NCI-H2196 (cell line): ENCODE data around the gene FAM20B.

Experiments
- DNase-seq: peaks from one replicate; lab custom pipeline; 2025; ENCODE audit not compliant: unreplicated experiment; lab: John Stamatoyannopoulos, UW

Gene FAM20B

GRCh38 chr1:179089827-179090482, 64.3 kb downstream of the FAM20B start:
- DNase-seq = no peak

- DNase-seq = no peak
These were observed 64.8 kb downstream of the FAM20B start for GRCh38 chr1:179090522-179090921.

GRCh38 chr1:179090923-179091322, 65.2 kb downstream of the FAM20B start:
- no peak for DNase-seq

- peak; percentile 48 for DNase-seq
These were observed 66.0 kb downstream of the FAM20B start for GRCh38 chr1:179091691-179092165.

- no peak for DNase-seq
These were observed 67.3 kb downstream of the FAM20B start for GRCh38 chr1:179092896-179093461.

- no peak for DNase-seq
These were observed 69.1 kb downstream of the FAM20B start for GRCh38 chr1:179094818-179095217.

- no peak for DNase-seq
These were observed 69.7 kb downstream of the FAM20B start for GRCh38 chr1:179095377-179095776.

- no peak for DNase-seq
These were observed 70.2 kb downstream of the FAM20B start for GRCh38 chr1:179095924-179096323.

GRCh38 chr1:179099891-179100290, 74.2 kb downstream of the FAM20B start:
- DNase-seq = no peak

- DNase-seq = no peak
These were observed 75.9 kb downstream of the FAM20B start for GRCh38 chr1:179101566-179101965.

- DNase-seq = no peak
These were observed 78.3 kb downstream of the FAM20B start for GRCh38 chr1:179103999-179104398.

GRCh38 chr1:179104611-179105250, 79.0 kb downstream of the FAM20B start:
- no peak for DNase-seq

- DNase-seq = no peak
These were observed 79.7 kb downstream of the FAM20B start for GRCh38 chr1:179105393-179105792.

- DNase-seq = no peak
These were observed 82.3 kb downstream of the FAM20B start for GRCh38 chr1:179107706-179108629.

- no peak for DNase-seq
These were observed 83.0 kb downstream of the FAM20B start for GRCh38 chr1:179108644-179109043.

- no peak for DNase-seq
These were observed 89.5 kb downstream of the FAM20B start for GRCh38 chr1:179115181-179115580.

- DNase-seq = no peak
These were observed 93.8 kb downstream of the FAM20B start for GRCh38 chr1:179119513-179119912.

GRCh38 chr1:179120736-179121135, 95.0 kb downstream of the FAM20B start:
- DNase-seq = no peak

GRCh38 chr1:179121159-179121938, 95.7 kb downstream of the FAM20B start:
- no peak for DNase-seq

GRCh38 chr1:179124873-179125272, 99.2 kb downstream of the FAM20B start:
- no peak for DNase-seq
